ENCODE measurements around the gene ST6GALNAC4. TPM values are rescaled to one million over a fixed set of nuclear protein-coding genes. Genes with fewer than 3 reads are reported as not detected.
"Not testable (repeated sequence)": the region's sequence is repeated elsewhere in the genome, so short reads cannot be mapped to it uniquely, and the experiment has no call there.

ST6GALNAC4 gene
- polyA plus RNA-seq, 4 donors, result 10.4 to 17.5 (median 12.5) TPM

GRCh38 chr9:127874301-127875221 is 42.3 kb downstream of the ST6GALNAC4 start:
- DNase-seq (ENCODE audit: low read depth in 4 of 4, low spot score in 3 of 4), result no peak

- DNase-seq (ENCODE audit: low read depth in 4 of 4, low spot score in 3 of 4), result no peak
These were observed 43.0 kb downstream of the ST6GALNAC4 start for GRCh38 chr9:127873886-127874285.

- DNase-seq (ENCODE audit: low read depth in 4 of 4, low spot score in 3 of 4), result no peak
These were observed 43.6 kb downstream of the ST6GALNAC4 start for GRCh38 chr9:127873223-127873691.

GRCh38 chr9:127872369-127873222 is 44.2 kb downstream of the ST6GALNAC4 start:
- no peak for DNase-seq (ENCODE audit: low read depth in 4 of 4, low spot score in 3 of 4)

GRCh38 chr9:127871531-127871930 is 45.3 kb downstream of the ST6GALNAC4 start:
- no peak for DNase-seq (ENCODE audit: low read depth in 4 of 4, low spot score in 3 of 4)

GRCh38 chr9:127870887-127871286 is 46.0 kb downstream of the ST6GALNAC4 start:
- DNase-seq (ENCODE audit: low read depth in 4 of 4, low spot score in 3 of 4), result no peak

GRCh38 chr9:127870153-127870491 is 46.7 kb downstream of the ST6GALNAC4 start:
- not testable (repeated sequence) for DNase-seq (ENCODE audit: low read depth in 4 of 4, low spot score in 3 of 4)

GRCh38 chr9:127869310-127870152 is 47.3 kb downstream of the ST6GALNAC4 start:
- peak in 2 of 4 donors; percentile 60 to 69 for DNase-seq (ENCODE audit: low read depth in 4 of 4, low spot score in 3 of 4)

- DNase-seq (ENCODE audit: low read depth in 4 of 4, low spot score in 3 of 4), result no peak
These were observed 48.5 kb downstream of the ST6GALNAC4 start for GRCh38 chr9:127868278-127868902.

- no peak for DNase-seq (ENCODE audit: low read depth in 4 of 4, low spot score in 3 of 4)
These were observed 49.2 kb downstream of the ST6GALNAC4 start for GRCh38 chr9:127867356-127868277.

- DNase-seq (ENCODE audit: low read depth in 4 of 4, low spot score in 3 of 4), result no peak
These were observed 50.3 kb downstream of the ST6GALNAC4 start for GRCh38 chr9:127866535-127866934.

GRCh38 chr9:127865645-127866464 is 51.0 kb downstream of the ST6GALNAC4 start:
- DNase-seq (ENCODE audit: low read depth in 4 of 4, low spot score in 3 of 4), result no peak

- no peak for DNase-seq (ENCODE audit: low read depth in 4 of 4, low spot score in 3 of 4)
These were observed 53.6 kb downstream of the ST6GALNAC4 start for GRCh38 chr9:127863191-127863621.

- DNase-seq (ENCODE audit: low read depth in 4 of 4, low spot score in 3 of 4), result no peak
These were observed 54.5 kb downstream of the ST6GALNAC4 start for GRCh38 chr9:127862075-127863011.

- DNase-seq (ENCODE audit: low read depth in 4 of 4, low spot score in 3 of 4), result no peak
These were observed 56.1 kb downstream of the ST6GALNAC4 start for GRCh38 chr9:127860779-127861178.

GRCh38 chr9:127860260-127860659 is 56.6 kb downstream of the ST6GALNAC4 start:
- DNase-seq (ENCODE audit: low read depth in 4 of 4, low spot score in 3 of 4), result no peak

- no peak for DNase-seq (ENCODE audit: low read depth in 4 of 4, low spot score in 3 of 4)
These were observed 58.8 kb downstream of the ST6GALNAC4 start for GRCh38 chr9:127858041-127858512.

All from left renal pelvis (tissue), 4 donors.